Astrocyte (in vitro differentiated cells and primary cell): ENCODE results near the gene SORT1. TPM values are rescaled to one million over a fixed set of nuclear protein-coding genes. Genes with fewer than 3 reads are reported as not detected.
"Not testable (repeated sequence)": the region's sequence is repeated elsewhere in the genome, so short reads cannot be mapped to it uniquely, and the experiment has no call there.

ENCODE experiments used
- DNase-seq: peaks from one replicate; pipeline ENCODE4 v3.0.0-alpha.2; 2010; ENCODE audit warnings: low read depth
- FAIRE-seq: peaks from 2 replicates; lab custom pipeline; 2011; peaks lifted over from hg19 to GRCh38; lab: Jason Lieb, UNC
- H2AFZ ChIP-seq: 2 replicates; pipeline ENCODE4 v1.6.0; 2012; ENCODE audit warnings: low read depth, low read length, inconsistent platforms
- H3K27ac ChIP-seq: 2 replicates; pipeline ENCODE4 v1.5.1; 2011; ENCODE audit warnings: low read depth, low read length, inconsistent platforms
- H3K27me3 ChIP-seq: 2 replicates; pipeline ENCODE4 v1.6.0; 2011; ENCODE audit warnings: low read length, inconsistent platforms; ENCODE audit not compliant: insufficient read depth
- H3K36me3 ChIP-seq: 2 replicates; pipeline ENCODE4 v1.5.1; 2011; ENCODE audit warnings: low read length, inconsistent platforms; ENCODE audit not compliant: insufficient read depth
- H3K4me1 ChIP-seq: 2 replicates; pipeline ENCODE4 v1.5.1; 2011; ENCODE audit warnings: low read length, inconsistent platforms; ENCODE audit not compliant: insufficient read depth
- H3K4me2 ChIP-seq: 2 replicates; pipeline ENCODE4 v1.6.0; 2012; ENCODE audit warnings: low read length, inconsistent platforms
- H3K4me3 ChIP-seq: 2 replicates; pipeline ENCODE4 v1.5.1; 2011; ENCODE audit warnings: low read depth, mild to moderate bottlenecking, low read length, inconsistent platforms; ENCODE audit not compliant: insufficient read depth
- H3K79me2 ChIP-seq: 2 replicates; pipeline ENCODE4 v1.6.0; 2012; ENCODE audit warnings: mild to moderate bottlenecking, low read length, inconsistent platforms; ENCODE audit not compliant: insufficient read depth
- H3K9ac ChIP-seq: 2 replicates; pipeline ENCODE4 v1.6.0; 2012; ENCODE audit warnings: mild to moderate bottlenecking, low read length, inconsistent platforms
- H3K9me3 ChIP-seq: 2 replicates; pipeline ENCODE4 v1.5.1; 2012; ENCODE audit warnings: low read depth, mild to moderate bottlenecking, low read length, inconsistent platforms; ENCODE audit not compliant: insufficient read depth
- H4K20me1 ChIP-seq: 2 replicates; pipeline ENCODE4 v1.6.0; 2012; ENCODE audit warnings: low read length, inconsistent platforms; ENCODE audit not compliant: insufficient read depth
- H3K27ac Mint-ChIP-seq: one replicate; pipeline ENCODE4 v1.8.0; 2021; ENCODE audit warnings: mild to moderate bottlenecking, mixed read lengths; ENCODE audit not compliant: unreplicated experiment
- H3K27me3 Mint-ChIP-seq: one replicate; pipeline ENCODE4 v1.8.0; 2021; ENCODE audit warnings: low read depth, mixed read lengths; ENCODE audit not compliant: unreplicated experiment
- H3K36me3 Mint-ChIP-seq: one replicate; pipeline ENCODE4 v1.8.0; 2021; ENCODE audit warnings: low read depth, mixed read lengths; ENCODE audit not compliant: unreplicated experiment
- H3K4me1 Mint-ChIP-seq: one replicate; pipeline ENCODE4 v1.8.0; 2021; ENCODE audit warnings: low read depth, mixed read lengths; ENCODE audit not compliant: unreplicated experiment
- H3K4me3 Mint-ChIP-seq: one replicate; pipeline ENCODE4 v1.8.0; 2021; ENCODE audit warnings: mild to moderate bottlenecking, moderate library complexity, mixed read lengths; ENCODE audit not compliant: unreplicated experiment
- H3K9me3 Mint-ChIP-seq: one replicate; pipeline ENCODE4 v1.8.0; 2021; ENCODE audit warnings: mild to moderate bottlenecking, mixed read lengths; ENCODE audit not compliant: unreplicated experiment
- CTCF ChIP-seq: IDR thresholded peaks from 2 replicates; pipeline ENCODE4 v1.5.1; 2011; ENCODE audit warnings: low read depth, mild to moderate bottlenecking, inconsistent platforms, low read length, moderate library complexity; ENCODE audit not compliant: insufficient read depth
- EZH2 ChIP-seq: IDR thresholded peaks from 2 replicates; pipeline ENCODE4 v1.6.1; 2012; ENCODE audit warnings: mild to moderate bottlenecking, low read length, inconsistent platforms; ENCODE audit not compliant: insufficient read depth
- total RNA-seq: library from RNA; stranded (reverse); gene quantifications from 2 replicates; pipeline ENCODE4 v1.2.1, GENCODE V29; 2021

Gene SORT1
- total RNA-seq, 1 donor from 2014 or later: 135 TPM

DNA sequence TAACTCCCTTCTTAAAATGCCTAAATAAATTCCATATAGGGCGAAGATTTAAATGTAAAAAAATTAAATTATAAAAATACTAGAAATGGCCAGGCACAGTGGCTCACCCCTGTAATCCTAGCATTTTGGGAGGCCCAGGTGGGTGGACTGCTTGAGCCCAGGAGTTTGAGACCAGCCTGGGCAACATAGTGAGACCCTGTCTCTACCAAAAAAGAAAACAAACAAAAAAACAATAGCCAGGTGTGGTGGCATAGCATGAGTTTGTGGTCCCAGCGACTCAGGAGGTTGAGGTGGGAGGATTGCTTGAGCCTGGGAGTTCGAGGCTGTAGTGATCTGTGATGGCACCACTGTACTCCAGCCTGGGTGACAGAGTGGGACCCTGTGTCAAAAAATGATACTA lies 17.8 kb downstream of the SORT1 start:
- Histone ChIP-seq H3K27ac (no peak overlapping the region), H2AFZ (no peak overlapping the region), H3K4me2 (no peak overlapping the region), H3K4me3 (no peak overlapping the region), H3K36me3 (no peaks in the 10 kb centered on the region), H4K20me1 (no peaks in the 10 kb centered on the region), H3K4me1 (peaks cover 25% of the 10 kb centered on the region), H3K79me2 (peaks cover 83% of the 10 kb centered on the region), H3K9me3 (no peaks in the 10 kb centered on the region), H3K9ac (no peak overlapping the region), H3K27me3 (no peaks in the 10 kb centered on the region)
- Mint-ChIP-seq H3K4me3 (no peak overlapping the region), H3K27ac (no peak overlapping the region), H3K36me3 (no peaks in the 10 kb centered on the region), H3K9me3 (peaks cover 2% of the 10 kb centered on the region), H3K27me3 (no peaks in the 10 kb centered on the region), H3K4me1 (peaks cover 31% of the 10 kb centered on the region)
- no peak for TF ChIP-seq CTCF
- no peak for TF ChIP-seq EZH2
- FAIRE-seq: no peak
- DNase-seq: no peak

DNA sequence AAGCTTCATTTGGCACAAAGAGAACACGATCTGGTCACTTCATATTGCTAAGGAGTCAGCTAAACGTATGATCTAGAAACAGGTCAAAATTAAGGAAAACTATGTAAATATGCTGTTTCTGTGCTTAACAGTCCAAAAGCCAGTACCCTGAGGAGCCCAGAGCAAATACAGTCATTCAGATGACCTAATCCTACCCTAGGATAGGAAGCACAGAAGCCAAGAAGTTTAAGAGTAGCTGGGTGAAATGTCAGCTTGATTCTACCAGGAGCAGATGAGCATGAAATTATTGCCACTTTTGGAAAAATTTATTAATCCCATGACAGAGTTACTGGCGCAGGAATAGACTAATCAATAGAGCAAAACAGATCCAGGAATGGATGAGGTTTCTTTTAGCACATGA lies 18.3 kb downstream of the SORT1 start:
- Mint-ChIP-seq H3K9me3 (peaks cover 2% of the 10 kb centered on the region), H3K27ac (no peak overlapping the region), H3K36me3 (no peaks in the 10 kb centered on the region), H3K4me3 (no peak overlapping the region), H3K27me3 (no peaks in the 10 kb centered on the region), H3K4me1 (peaks cover 28% of the 10 kb centered on the region)
- H3K27me3 ChIP-seq: no peaks in the 10 kb centered on the region
- H3K36me3 ChIP-seq: no peaks in the 10 kb centered on the region
- H4K20me1 ChIP-seq: no peaks in the 10 kb centered on the region
- H3K27ac ChIP-seq: no peak overlapping the region
- H3K4me2 ChIP-seq: no peak overlapping the region
- DNase-seq: no peak
- no peak overlapping the region for H3K4me3 ChIP-seq
- H2AFZ ChIP-seq: no peak overlapping the region
- peaks cover 22% of the 10 kb centered on the region for H3K4me1 ChIP-seq
- FAIRE-seq: no peak
- no peak for TF ChIP-seq EZH2
- TF ChIP-seq CTCF: no peak
- no peaks in the 10 kb centered on the region for H3K9me3 ChIP-seq
- H3K79me2 ChIP-seq: peaks cover 83% of the 10 kb centered on the region
- no peak overlapping the region for H3K9ac ChIP-seq

DNA sequence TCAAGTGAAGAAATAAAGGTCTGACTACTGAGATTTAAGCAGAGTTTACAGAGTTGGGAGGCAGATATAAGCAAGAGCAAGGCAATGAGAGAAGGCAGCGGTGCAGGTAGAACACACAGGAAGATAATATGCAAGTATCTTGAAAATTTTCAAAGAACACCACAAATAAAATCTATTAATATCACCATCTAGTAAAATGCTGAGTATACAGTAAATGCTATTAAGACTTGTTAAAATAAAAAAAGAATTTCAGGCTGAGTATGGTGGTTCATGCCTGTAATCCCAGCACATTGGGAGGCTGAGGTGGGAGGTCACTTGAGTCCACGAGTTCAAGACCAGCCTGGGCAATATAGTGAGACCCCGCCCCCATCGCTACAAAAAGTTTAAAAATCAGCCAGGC lies 20.0 kb downstream of the SORT1 start:
- Histone ChIP-seq H3K4me2 (no peak overlapping the region), H4K20me1 (no peaks in the 10 kb centered on the region), H3K4me1 (peaks cover 6% of the 10 kb centered on the region), H3K36me3 (no peaks in the 10 kb centered on the region), H3K9me3 (no peaks in the 10 kb centered on the region), H2AFZ (no peak overlapping the region), H3K9ac (no peak overlapping the region), H3K4me3 (no peak overlapping the region), H3K27me3 (no peaks in the 10 kb centered on the region), H3K79me2 (peaks cover 84% of the 10 kb centered on the region), H3K27ac (no peak overlapping the region)
- Mint-ChIP-seq H3K4me1 (peaks cover 17% of the 10 kb centered on the region), H3K4me3 (no peak overlapping the region), H3K9me3 (no peaks in the 10 kb centered on the region), H3K27ac (no peak overlapping the region), H3K27me3 (no peaks in the 10 kb centered on the region), H3K36me3 (no peaks in the 10 kb centered on the region)
- TF ChIP-seq CTCF: no peak
- TF ChIP-seq EZH2: no peak
- DNase-seq (no peak), FAIRE-seq (no peak)

DNA sequence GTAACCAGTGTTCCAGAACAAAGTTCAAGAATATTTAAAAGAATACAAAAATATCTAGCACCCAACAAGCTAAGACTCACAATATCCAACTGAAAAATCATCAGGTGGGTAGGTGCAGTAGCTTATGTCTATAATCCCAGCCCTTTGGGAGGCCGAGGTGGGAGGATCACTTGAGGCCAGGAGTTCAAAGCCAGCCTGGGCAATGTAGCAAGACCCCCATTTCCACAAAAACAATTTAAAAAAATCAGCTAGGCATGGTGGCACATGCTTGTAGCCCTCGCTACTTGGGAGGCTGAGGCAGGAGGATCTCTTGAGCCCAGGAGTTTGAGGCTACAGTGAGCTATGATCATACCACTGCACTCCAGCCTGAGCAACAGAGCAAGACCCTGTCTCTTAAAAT lies 24.0 kb downstream of the SORT1 start:
- not testable (repeated sequence) for H3K27ac ChIP-seq, H3K4me3 ChIP-seq, H3K4me3 Mint-ChIP-seq, H4K20me1 ChIP-seq, H2AFZ ChIP-seq, H3K36me3 Mint-ChIP-seq, FAIRE-seq, H3K9me3 Mint-ChIP-seq, H3K4me2 ChIP-seq, H3K27me3 Mint-ChIP-seq, H3K27me3 ChIP-seq, H3K36me3 ChIP-seq, H3K9ac ChIP-seq, DNase-seq, H3K9me3 ChIP-seq
- peaks cover 47% of the 10 kb centered on the region for H3K4me1 Mint-ChIP-seq
- Histone ChIP-seq H3K79me2 (peaks cover 60% of the 10 kb centered on the region), H3K4me1 (peaks cover 34% of the 10 kb centered on the region)
- H3K27ac Mint-ChIP-seq: peak overlapping the region; percentile 48
